Keratinocyte (primary cell): ENCODE results near the gene CDH6.

Experiments used
- CTCF ChIP-seq, 3 experiments: IDR thresholded peaks in 1 of 3; conservative IDR thresholded peaks in 1 of 3; optimal IDR thresholded peaks in 1 of 3; 2 replicates in 2 of 3; 3 replicates in 1 of 3; pipeline versions ENCODE3 to v1.5.1; 2011; ENCODE audit warnings: low read length in 3 of 3, mild to moderate bottlenecking in 3 of 3, moderate library complexity in 2 of 3, control low read depth in 1 of 3, inconsistent platforms in 1 of 3; ENCODE audit not compliant: insufficient read depth in 2 of 3; ENCODE audit errors: extremely low read depth in 1 of 3
- EZH2 ChIP-seq: IDR thresholded peaks from one replicate; pipeline ENCODE4 v1.6.1; 2012; ENCODE audit warnings: inconsistent platforms, mild to moderate bottlenecking, low read length, moderate library complexity

GRCh38 chr5:31271567-31271966 lies 78.1 kb downstream of the CDH6 start:
- TF ChIP-seq CTCF (optimal IDR thresholded peaks at IDR 0.05 in 1 of 3, IDR thresholded peaks at IDR 0.05 in 1 of 3, conservative IDR thresholded peaks at IDR 0.05 in 1 of 3; ENCODE audit: extremely low read depth in 1 of 3, insufficient read depth in 2 of 3, low read length in 3 of 3) (no peak), EZH2 (no peak)
